Right lobe of liver (tissue), 6 donors: ENCODE results near the gene LRRC53. TPM values are rescaled to one million over a fixed set of nuclear protein-coding genes. Genes with fewer than 3 reads are reported as not detected.

Experiments used
- ATAC-seq, 4 donors: fragments of 200-7000 bp; cut with Tn5 transposase; one replicate each; pipeline ENCODE4 v1.9.1; 2020; ENCODE audit warnings: mild to moderate bottlenecking in 4 of 4, moderate library complexity in 4 of 4
- DNase-seq, 3 donors: peaks; one replicate each; pipeline ENCODE4 v3.0.0-alpha.2; 2020
- H3K27ac ChIP-seq, 3 donors: fragments of 200-600 bp; one replicate each; pipeline ENCODE4 v1.8.0; 2022
- H3K27me3 ChIP-seq, 2 donors: fragments of 200-600 bp; one replicate each; pipeline ENCODE4 v1.8.0; 2022
- H3K36me3 ChIP-seq, 4 donors: fragments of 200-600 bp; sonication (generic) in 1 of 4; one replicate each; pipeline versions ENCODE4 v1.5.1 to v1.8.0; 2017 to 2022; ENCODE audit warnings: control low read depth in 1 of 4
- H3K4me1 ChIP-seq, 4 donors: fragments of 200-600 bp; sonication (generic) in 1 of 4; one replicate each; pipeline versions ENCODE4 v1.5.1 to v1.8.0; 2017 to 2022; ENCODE audit warnings: control low read depth in 1 of 4
- H3K4me3 ChIP-seq, 3 donors: fragments of 200-600 bp; one replicate each; pipeline ENCODE4 v1.8.0; 2022
- H3K9me3 ChIP-seq, 4 donors: fragments of 200-600 bp; sonication (generic) in 1 of 4; one replicate each; pipeline versions ENCODE4 v1.5.1 to v1.8.0; 2017 to 2022; ENCODE audit warnings: control low read depth in 1 of 4
- CTCF ChIP-seq, 4 donors: fragments of 200-600 bp in 3 of 4; fragments of 450-650 bp in 1 of 4; IDR thresholded peaks; one replicate each; pipeline versions ENCODE4 v1.5.1 to v1.8.0; 2016 to 2022; ENCODE audit warnings: antibody characterized with exemption in 4 of 4, mild to moderate bottlenecking in 2 of 4
- POLR2A ChIP-seq: fragments of 450-650 bp; IDR thresholded peaks from one replicate; pipeline ENCODE4 v1.6.1; 2017; ENCODE audit warnings: antibody characterized with exemption, mild to moderate bottlenecking
- WGBS: methylation state at CpG from one replicate; pipeline ENCODE4 v1.1.6; 2018; ENCODE audit warnings: low coverage, low lambda C conversion rate; ENCODE audit not compliant: insufficient coverage; ENCODE audit errors: missing lambda C conversion rate; 5-methylcytosine and 5-hydroxymethylcytosine counted together
- intact Hi-C, 2 donors: fragments of 100-400 bp; cut with DNase I; formaldehyde crosslinking; loops; one replicate each; pipeline versions ENCODE4 v1.11.2 to v1.14.1; 2022
- total RNA-seq, 6 experiments: library from RNA; depleted of rRNA in 2 of 6; stranded (reverse); fragments of >200 nt in 2 of 6; fragmentation: NEBNext Ultra II Directional in 3 of 6; extraction: Animal tissue kit (Norgen Biotek cat#: 25700) in 3 of 6; gene quantifications; one replicate each; pipeline versions ENCODE4 v1.1.0 to v1.2.4, GENCODE V29; 2016 to 2023
- donor health status: DM: no; HTN: yes; CAD: no.
- donor health status: DM: no; HTN: no; CAD: no.
- donor health status: DM: no; HTN: no; CAD: no.
- donor health status: DM: no; HTN: yes; CAD: no.
- donor health status: DM: no; HTN: yes; CAD: no.

The LRRC53 gene
- total RNA-seq, 6 experiments from 2014 or later = not detected

GRCh38 chr1:74425676-74426075 lies 86.7 kb downstream of the LRRC53 start:
- no peaks in the 10 kb centered on the region for H3K9me3 ChIP-seq
- no peak overlapping the region for H3K27ac ChIP-seq
- 48% methylated on average over 6 of the region's 6 CpGs for WGBS
- DNase-seq (no peak), ATAC-seq (no peak)
- no peaks in the 10 kb centered on the region for H3K36me3 ChIP-seq
- no peaks in the 10 kb centered on the region for H3K4me1 ChIP-seq
- intact Hi-C loops = no loop called here
- no peaks in the 10 kb centered on the region for H3K27me3 ChIP-seq
- no peak overlapping the region for H3K4me3 ChIP-seq
- no peak for TF ChIP-seq CTCF (IDR thresholded peaks at IDR 0.05)
- TF ChIP-seq POLR2A = no peak

- Histone ChIP-seq H3K4me3 (no peak overlapping the region), H3K27ac (no peak overlapping the region), H3K9me3 (no peaks in the 10 kb centered on the region), H3K27me3 (no peaks in the 10 kb centered on the region), H3K36me3 (no peaks in the 10 kb centered on the region), H3K4me1 (no peaks in the 10 kb centered on the region)
- WGBS = 88% methylated on average over 2 of the region's 2 CpGs
- intact Hi-C loops = no loop called here
- no peak for ATAC-seq
- no peak for DNase-seq
- TF ChIP-seq POLR2A (no peak), CTCF (IDR thresholded peaks at IDR 0.05) (no peak)
Observed at GRCh38 chr1:74423471-74423870, 88.9 kb downstream of the LRRC53 start.

- TF ChIP-seq CTCF (IDR thresholded peaks at IDR 0.05) (no peak), POLR2A (no peak)
- no peaks in the 10 kb centered on the region for H3K27me3 ChIP-seq
- H3K4me3 ChIP-seq = no peak overlapping the region
- no peaks in the 10 kb centered on the region for H3K36me3 ChIP-seq
- H3K9me3 ChIP-seq = no peaks in the 10 kb centered on the region
- intact Hi-C loops = no loop called here
- H3K4me1 ChIP-seq = no peaks in the 10 kb centered on the region
- no peak for ATAC-seq
- no peak overlapping the region for H3K27ac ChIP-seq
- DNase-seq = no peak
- 42% methylated on average over 4 of the region's 4 CpGs for WGBS
Observed at GRCh38 chr1:74422421-74423292, 89.8 kb downstream of the LRRC53 start.

GRCh38 chr1:74420467-74420866 lies 91.9 kb downstream of the LRRC53 start:
- no peak overlapping the region for H3K4me3 ChIP-seq
- H3K27ac ChIP-seq = no peak overlapping the region
- no peaks in the 10 kb centered on the region for H3K36me3 ChIP-seq
- intact Hi-C loops = no loop called here
- H3K27me3 ChIP-seq = no peaks in the 10 kb centered on the region
- TF ChIP-seq CTCF (IDR thresholded peaks at IDR 0.05) (no peak), POLR2A (no peak)
- no peak for ATAC-seq
- no peak for DNase-seq
- 73% methylated on average over 2 of the region's 2 CpGs for WGBS
- no peaks in the 10 kb centered on the region for H3K4me1 ChIP-seq
- no peaks in the 10 kb centered on the region for H3K9me3 ChIP-seq

Other genes starting within 250 kb of the LRRC53 start
- gene ERICH3, start 161.2 kb upstream of the LRRC53 start, total RNA-seq = under 1 TPM in 4 of 6 experiments, not detected in 2; 0.06 to 0.51 (median 0.14) TPM
- gene CRYZ, start 220.4 kb upstream of the LRRC53 start, total RNA-seq = 100 to 1,000 TPM; 127 to 177 (median 150) TPM
- 10 to 100 TPM in 2 of 6 experiments, 1 to 10 TPM in 4; 7.4 to 10.8 (median 8.5) TPM for gene TYW3, start 220.5 kb upstream of the LRRC53 start, total RNA-seq